Gastrocnemius medialis (tissue), 4 donors: Measurements from ENCODE around the gene OR4K17. TPM values are rescaled to one million over a fixed set of nuclear protein-coding genes. Genes with fewer than 3 reads are reported as not detected.

Source experiments
- ATAC-seq, 2 donors: fragments of 150-250 bp; one replicate each; pipeline ENCODE4 v1.9.1; 2016
- DNase-seq, 2 donors: peaks; one replicate each; pipeline ENCODE4 v3.0.0-alpha.2; 2019
- H3K27ac ChIP-seq, 4 donors: fragments of 200-600 bp; sonication (generic); 1 replicate in 1 of 4; 2 replicates in 3 of 4; pipeline ENCODE4 v1.5.1; 2016 to 2018; ENCODE audit warnings: mild to moderate bottlenecking in 2 of 4, moderate library complexity in 1 of 4
- H3K27me3 ChIP-seq, 3 donors: fragments of 200-600 bp; sonication (generic) in 2 of 3; 1 replicate in 1 of 3; 2 replicates in 2 of 3; pipeline versions ENCODE4 v1.5.1 to v1.6.0; 2016 to 2019; ENCODE audit warnings: mild to moderate bottlenecking in 1 of 3, moderate library complexity in 1 of 3
- H3K36me3 ChIP-seq, 2 donors: fragments of 200-600 bp; sonication (generic) in 1 of 2; one replicate each; pipeline ENCODE4 v1.5.1; 2017 to 2018
- H3K4me1 ChIP-seq, 2 donors: fragments of 200-600 bp; sonication (generic) in 1 of 2; one replicate each; pipeline ENCODE4 v1.5.1; 2016 to 2017; ENCODE audit warnings: mild to moderate bottlenecking in 2 of 2
- H3K4me3 ChIP-seq, 4 donors: fragments of 200-600 bp; sonication (generic) in 3 of 4; 1 replicate in 1 of 4; 2 replicates in 3 of 4; pipeline ENCODE4 v1.5.1; 2016 to 2019; ENCODE audit warnings: mild to moderate bottlenecking in 2 of 4
- H3K9me3 ChIP-seq, 3 donors: fragments of 200-600 bp; sonication (generic) in 2 of 3; 1 replicate in 1 of 3; 2 replicates in 2 of 3; pipeline ENCODE4 v1.5.1; 2016 to 2019
- CTCF ChIP-seq, 5 experiments: fragments of 450-650 bp in 3 of 5; fragments of 200-600 bp in 2 of 5; sonication (generic) in 2 of 5; IDR thresholded peaks in 4 of 5; conservative IDR thresholded peaks in 1 of 5; 1 replicate in 4 of 5; 2 replicates in 1 of 5; pipeline ENCODE4 v1.5.1; 2016 to 2019; ENCODE audit warnings: antibody characterized with exemption in 5 of 5, mild to moderate bottlenecking in 3 of 5, moderate library complexity in 3 of 5
- POLR2A ChIP-seq, 2 donors: fragments of 450-650 bp; IDR thresholded peaks; one replicate each; pipeline ENCODE4 v1.6.1; 2017; ENCODE audit warnings: antibody characterized with exemption in 2 of 2, mild to moderate bottlenecking in 2 of 2, moderate library complexity in 2 of 2
- in situ Hi-C, 4 donors: fragments of 200-750 bp; cut with MboI; loops; one replicate each; pipeline versions ENCODE4 v1.15.0 to v1.8.0; 2017; ENCODE audit warnings: low sequenced_read_pairs in 4 of 4
- intact Hi-C: fragments of 100-400 bp; cut with DNase I; formaldehyde crosslinking; loops from one replicate; pipeline ENCODE4 v1.15.1; 2023; ENCODE audit warnings: low total_unique reads
- total RNA-seq, 4 donors: library from RNA; depleted of rRNA; stranded (reverse); fragments of >200 nt; gene quantifications; one replicate each; pipeline versions ENCODE4 v1.1.0 to v1.2.3, GENCODE V29; 2016

Gene OR4K17
- total RNA-seq, 4 donors from 2014 or later: not detected

- H3K4me3 ChIP-seq: no peak overlapping the region
- intact Hi-C loops (no loop called here), in situ Hi-C loops (no loop called here)
- DNase-seq (no peak), ATAC-seq (no peak)
- no peaks in the 10 kb centered on the region for H3K4me1 ChIP-seq
- TF ChIP-seq CTCF (IDR thresholded peaks at IDR 0.05 in 4 of 5, conservative IDR thresholded peaks at IDR 0.05 in 1 of 5) (no peak), POLR2A (IDR thresholded peaks at IDR 0.05) (no peak)
- H3K27ac ChIP-seq: no peak overlapping the region
- H3K9me3 ChIP-seq: no peaks in the 10 kb centered on the region
- no peaks in the 10 kb centered on the region for H3K36me3 ChIP-seq
- no peaks in the 10 kb centered on the region for H3K27me3 ChIP-seq
These were observed 6.2 kb downstream of the OR4K17 start for GRCh38 chr14:20116748-20117147.

- intact Hi-C loops (no loop called here), in situ Hi-C loops (no loop called here)
- Histone ChIP-seq H3K9me3 (no peaks in the 10 kb centered on the region), H3K36me3 (no peaks in the 10 kb centered on the region), H3K4me3 (no peak overlapping the region), H3K4me1 (no peaks in the 10 kb centered on the region), H3K27me3 (no peaks in the 10 kb centered on the region), H3K27ac (no peak overlapping the region)
- DNase-seq (no peak), ATAC-seq (no peak)
- TF ChIP-seq CTCF (IDR thresholded peaks at IDR 0.05 in 4 of 5, conservative IDR thresholded peaks at IDR 0.05 in 1 of 5) (no peak), POLR2A (IDR thresholded peaks at IDR 0.05) (no peak)
These were observed 8.3 kb downstream of the OR4K17 start for GRCh38 chr14:20118795-20119194.

GRCh38 chr14:20138520-20138919 lies 28.0 kb downstream of the OR4K17 start, which contains the start of gene OR4N5:
TSS of gene OR4N5 (plus strand) at chr14:20138820. CDS start at chr14:20143736, 4,916 bp downstream.
- H3K4me1 ChIP-seq: no peaks in the 10 kb centered on the region
- H3K27me3 ChIP-seq: no peaks in the 10 kb centered on the region
- DNase-seq (no peak), ATAC-seq (no peak)
- no peaks in the 10 kb centered on the region for H3K36me3 ChIP-seq
- no peaks in the 10 kb centered on the region for H3K9me3 ChIP-seq
- no peak within 1 kb of the TSS for H3K4me3 ChIP-seq
- TF ChIP-seq POLR2A (IDR thresholded peaks at IDR 0.05): no peak
- TF ChIP-seq CTCF (IDR thresholded peaks at IDR 0.05 in 4 of 5, conservative IDR thresholded peaks at IDR 0.05 in 1 of 5): no peak
- intact Hi-C loops: no loop called here
- in situ Hi-C loops: no loop called here
- no peak within 1 kb of the TSS for H3K27ac ChIP-seq

DNA sequence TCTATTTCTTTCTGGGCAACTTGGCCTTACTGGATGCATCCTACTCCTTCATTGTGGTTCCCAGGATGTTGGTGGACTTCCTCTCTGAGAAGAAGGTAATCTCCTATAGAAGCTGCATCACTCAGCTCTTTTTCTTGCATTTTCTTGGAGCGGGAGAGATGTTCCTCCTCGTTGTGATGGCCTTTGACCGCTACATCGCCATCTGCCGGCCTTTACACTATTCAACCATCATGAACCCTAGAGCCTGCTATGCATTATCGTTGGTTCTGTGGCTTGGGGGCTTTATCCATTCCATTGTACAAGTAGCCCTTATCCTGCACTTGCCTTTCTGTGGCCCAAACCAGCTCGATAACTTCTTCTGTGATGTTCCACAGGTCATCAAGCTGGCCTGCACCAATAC lies 33.4 kb downstream of the OR4K17 start:
- no peak overlapping the region for H3K4me3 ChIP-seq
- no peaks in the 10 kb centered on the region for H3K36me3 ChIP-seq
- H3K27ac ChIP-seq: no peak overlapping the region
- ATAC-seq: no peak
- intact Hi-C loops: no loop called here
- H3K4me1 ChIP-seq: no peaks in the 10 kb centered on the region
- TF ChIP-seq CTCF (IDR thresholded peaks at IDR 0.05 in 4 of 5, conservative IDR thresholded peaks at IDR 0.05 in 1 of 5): no peak
- no peak for TF ChIP-seq POLR2A (IDR thresholded peaks at IDR 0.05)
- H3K27me3 ChIP-seq: no peaks in the 10 kb centered on the region
- no peaks in the 10 kb centered on the region for H3K9me3 ChIP-seq
- in situ Hi-C loops: no loop called here
- DNase-seq: no peak

DNA sequence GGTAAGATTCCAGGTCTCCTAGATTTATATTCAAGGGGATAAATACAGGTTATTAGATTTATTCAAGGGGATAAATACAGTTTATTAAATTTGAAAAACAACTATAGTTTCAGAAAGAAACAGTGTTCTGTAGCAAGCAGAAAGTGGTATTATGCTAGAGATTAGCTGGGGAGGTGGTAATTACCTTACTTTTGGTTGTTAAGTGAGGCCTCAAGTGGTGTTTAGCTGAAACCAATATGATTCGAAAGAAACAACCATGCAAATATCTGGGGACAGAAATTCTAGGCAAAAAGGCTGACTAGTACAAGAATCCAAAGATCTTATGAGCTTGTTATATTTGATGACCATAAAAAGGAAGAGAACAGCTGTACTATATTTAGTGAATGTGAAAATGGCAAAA lies 34.3 kb downstream of the OR4K17 start:
- H3K9me3 ChIP-seq: no peaks in the 10 kb centered on the region
- H3K36me3 ChIP-seq: no peaks in the 10 kb centered on the region
- H3K4me3 ChIP-seq: no peak overlapping the region
- H3K27ac ChIP-seq: no peak overlapping the region
- DNase-seq (no peak), ATAC-seq (no peak)
- H3K4me1 ChIP-seq: no peaks in the 10 kb centered on the region
- in situ Hi-C loops: no loop called here
- intact Hi-C loops: no loop called here
- TF ChIP-seq CTCF (IDR thresholded peaks at IDR 0.05 in 4 of 5, conservative IDR thresholded peaks at IDR 0.05 in 1 of 5) (no peak), POLR2A (IDR thresholded peaks at IDR 0.05) (no peak)
- no peaks in the 10 kb centered on the region for H3K27me3 ChIP-seq
